Gastroesophageal sphincter (tissue), 3 donors: ENCODE results near the gene OCIAD1.

ENCODE experiments used
- EP300 ChIP-seq: sonication (generic); formaldehyde crosslinking; IDR thresholded peaks from one replicate; pipeline ENCODE4 v1.6.1; 2017; ENCODE audit warnings: antibody characterized with exemption, mild to moderate bottlenecking
- POLR2A ChIP-seq, 2 donors: fragments of 450-650 bp; IDR thresholded peaks; one replicate each; pipeline ENCODE4 v1.6.1; 2017; ENCODE audit warnings: antibody characterized with exemption in 2 of 2, mild to moderate bottlenecking in 2 of 2, moderate library complexity in 1 of 2
- POLR2AphosphoS5 ChIP-seq: sonication (generic); formaldehyde crosslinking; IDR thresholded peaks from one replicate; pipeline ENCODE4 v1.6.1; 2017; ENCODE audit warnings: antibody characterized with exemption
- TF ChIP-seq, protein P1 (sequence below), 4 experiments: fragments of 200-600 bp in 2 of 4; fragments of 450-650 bp in 2 of 4; sonication (generic) in 1 of 4; IDR thresholded peaks; one replicate each; pipeline ENCODE4 v1.5.1; 2017 to 2019; ENCODE audit warnings: antibody characterized with exemption in 4 of 4, mild to moderate bottlenecking in 2 of 4, moderate library complexity in 2 of 4

DNA sequence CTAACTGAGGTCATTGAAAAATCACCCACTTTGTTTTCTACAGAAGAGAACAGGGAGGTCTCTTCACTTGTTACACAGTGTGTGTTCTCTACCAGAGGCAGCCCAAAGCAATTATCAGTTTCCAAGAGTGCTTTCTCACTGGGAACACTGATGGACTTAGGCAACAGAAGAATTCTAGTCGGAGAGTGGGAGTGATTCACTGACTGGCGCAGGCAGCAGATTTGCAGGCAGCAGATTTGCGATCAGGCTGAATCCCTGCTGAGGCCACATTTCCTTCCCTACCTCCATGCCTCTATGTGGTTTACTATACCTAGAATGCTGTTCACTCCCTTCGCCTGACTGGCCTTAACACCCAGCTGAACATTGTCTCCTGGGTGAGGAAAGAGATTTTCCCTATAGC lies 69.1 kb downstream of the OCIAD1 start:
- TF ChIP-seq POLR2A (IDR thresholded peaks at IDR 0.05) (no peak), POLR2AphosphoS5 (no peak), EP300 (no peak)
- TF ChIP-seq, protein P1, sequence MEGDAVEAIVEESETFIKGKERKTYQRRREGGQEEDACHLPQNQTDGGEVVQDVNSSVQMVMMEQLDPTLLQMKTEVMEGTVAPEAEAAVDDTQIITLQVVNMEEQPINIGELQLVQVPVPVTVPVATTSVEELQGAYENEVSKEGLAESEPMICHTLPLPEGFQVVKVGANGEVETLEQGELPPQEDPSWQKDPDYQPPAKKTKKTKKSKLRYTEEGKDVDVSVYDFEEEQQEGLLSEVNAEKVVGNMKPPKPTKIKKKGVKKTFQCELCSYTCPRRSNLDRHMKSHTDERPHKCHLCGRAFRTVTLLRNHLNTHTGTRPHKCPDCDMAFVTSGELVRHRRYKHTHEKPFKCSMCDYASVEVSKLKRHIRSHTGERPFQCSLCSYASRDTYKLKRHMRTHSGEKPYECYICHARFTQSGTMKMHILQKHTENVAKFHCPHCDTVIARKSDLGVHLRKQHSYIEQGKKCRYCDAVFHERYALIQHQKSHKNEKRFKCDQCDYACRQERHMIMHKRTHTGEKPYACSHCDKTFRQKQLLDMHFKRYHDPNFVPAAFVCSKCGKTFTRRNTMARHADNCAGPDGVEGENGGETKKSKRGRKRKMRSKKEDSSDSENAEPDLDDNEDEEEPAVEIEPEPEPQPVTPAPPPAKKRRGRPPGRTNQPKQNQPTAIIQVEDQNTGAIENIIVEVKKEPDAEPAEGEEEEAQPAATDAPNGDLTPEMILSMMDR (IDR thresholded peaks at IDR 0.05) = no peak
